A673 (cell line): ENCODE measurements around the gene FAM124A.

ENCODE experiments used
- EZH2 ChIP-seq: fragments of 200-600 bp; sonication (generic); IDR thresholded peaks from 2 replicates; pipeline ENCODE4 v1.6.1; 2017; ENCODE audit warnings: borderline replicate concordance, low read depth, mild to moderate bottlenecking, mixed read lengths, antibody characterized with exemption, low read length; ENCODE audit not compliant: poor library complexity, severe bottlenecking
- TF ChIP-seq, protein P1 (sequence below): fragments of 300-800, 200-600 bp; sonication (generic); conservative IDR thresholded peaks from 2 replicates; pipeline ENCODE4 v1.5.1; 2017; ENCODE audit warnings: low read depth, mild to moderate bottlenecking, antibody characterized with exemption, low read length, moderate library complexity, mixed read lengths

GRCh38 chr13:51230477-51231105 is 8.4 kb downstream of the FAM124A start:
- TF ChIP-seq EZH2 = no peak
- TF ChIP-seq, protein P1, sequence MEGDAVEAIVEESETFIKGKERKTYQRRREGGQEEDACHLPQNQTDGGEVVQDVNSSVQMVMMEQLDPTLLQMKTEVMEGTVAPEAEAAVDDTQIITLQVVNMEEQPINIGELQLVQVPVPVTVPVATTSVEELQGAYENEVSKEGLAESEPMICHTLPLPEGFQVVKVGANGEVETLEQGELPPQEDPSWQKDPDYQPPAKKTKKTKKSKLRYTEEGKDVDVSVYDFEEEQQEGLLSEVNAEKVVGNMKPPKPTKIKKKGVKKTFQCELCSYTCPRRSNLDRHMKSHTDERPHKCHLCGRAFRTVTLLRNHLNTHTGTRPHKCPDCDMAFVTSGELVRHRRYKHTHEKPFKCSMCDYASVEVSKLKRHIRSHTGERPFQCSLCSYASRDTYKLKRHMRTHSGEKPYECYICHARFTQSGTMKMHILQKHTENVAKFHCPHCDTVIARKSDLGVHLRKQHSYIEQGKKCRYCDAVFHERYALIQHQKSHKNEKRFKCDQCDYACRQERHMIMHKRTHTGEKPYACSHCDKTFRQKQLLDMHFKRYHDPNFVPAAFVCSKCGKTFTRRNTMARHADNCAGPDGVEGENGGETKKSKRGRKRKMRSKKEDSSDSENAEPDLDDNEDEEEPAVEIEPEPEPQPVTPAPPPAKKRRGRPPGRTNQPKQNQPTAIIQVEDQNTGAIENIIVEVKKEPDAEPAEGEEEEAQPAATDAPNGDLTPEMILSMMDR = no peak
